IPS-NIHi7 (cell line): Measurements from ENCODE around the gene ANKRD60.

Source experiments
- DNase-seq: peaks from one replicate; pipeline ENCODE4 v3.0.0; 2012; ENCODE audit warnings: mixed read lengths; ENCODE audit errors: extremely low spot score

Gene ANKRD60

DNA sequence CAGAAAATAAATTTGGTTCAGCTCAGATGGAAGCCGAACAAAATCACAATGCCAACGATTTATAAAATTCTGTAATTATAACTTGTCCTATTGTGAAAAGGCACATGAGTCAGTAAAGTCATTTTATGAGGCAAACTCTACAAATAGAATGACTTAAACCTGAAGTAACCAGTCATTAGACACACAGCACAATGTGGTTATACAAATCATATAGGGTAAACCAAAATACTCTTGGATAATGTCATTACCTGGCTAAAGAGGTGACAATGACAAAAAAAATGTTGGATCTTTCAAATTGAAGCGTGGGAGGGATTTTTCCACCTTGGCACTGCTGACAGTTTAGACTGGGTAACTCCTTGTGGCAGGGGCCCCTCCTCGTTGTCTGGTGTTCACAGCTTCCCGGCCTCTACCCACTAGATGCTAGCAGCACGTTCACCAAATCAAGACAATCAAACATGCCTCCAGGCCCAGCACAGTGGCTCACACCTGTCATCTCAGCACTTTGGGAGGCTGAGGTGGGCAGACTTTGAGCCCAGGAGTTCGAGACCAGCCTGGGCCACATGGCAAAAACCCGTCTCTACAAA lies 5.0 kb downstream of the ANKRD60 start:
- DNase-seq, result no peak

DNA sequence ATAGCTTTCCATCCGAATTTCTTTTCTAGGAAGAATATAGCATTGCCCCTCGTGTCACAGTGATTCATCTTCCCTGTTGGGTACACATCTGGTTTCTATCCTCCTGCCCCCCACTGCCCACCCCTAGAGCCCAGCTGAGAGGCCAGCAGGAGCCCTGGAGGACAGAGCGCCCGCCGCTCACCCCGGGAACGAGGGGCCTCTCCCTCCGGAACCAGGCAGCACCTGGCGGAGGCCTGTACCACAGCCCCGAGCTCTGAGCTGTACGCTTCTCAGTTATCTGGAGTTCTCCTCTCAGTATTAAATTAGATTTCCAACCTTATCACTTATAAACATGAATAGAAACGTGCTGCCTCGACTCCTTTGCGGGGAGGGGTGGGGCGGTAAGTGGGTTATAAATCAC lies 6.0 kb downstream of the ANKRD60 start:
- no peak for DNase-seq

- no peak for DNase-seq
Measured at GRCh38 chr20:58219342-58219700, 9.1 kb downstream of the ANKRD60 start.

DNA sequence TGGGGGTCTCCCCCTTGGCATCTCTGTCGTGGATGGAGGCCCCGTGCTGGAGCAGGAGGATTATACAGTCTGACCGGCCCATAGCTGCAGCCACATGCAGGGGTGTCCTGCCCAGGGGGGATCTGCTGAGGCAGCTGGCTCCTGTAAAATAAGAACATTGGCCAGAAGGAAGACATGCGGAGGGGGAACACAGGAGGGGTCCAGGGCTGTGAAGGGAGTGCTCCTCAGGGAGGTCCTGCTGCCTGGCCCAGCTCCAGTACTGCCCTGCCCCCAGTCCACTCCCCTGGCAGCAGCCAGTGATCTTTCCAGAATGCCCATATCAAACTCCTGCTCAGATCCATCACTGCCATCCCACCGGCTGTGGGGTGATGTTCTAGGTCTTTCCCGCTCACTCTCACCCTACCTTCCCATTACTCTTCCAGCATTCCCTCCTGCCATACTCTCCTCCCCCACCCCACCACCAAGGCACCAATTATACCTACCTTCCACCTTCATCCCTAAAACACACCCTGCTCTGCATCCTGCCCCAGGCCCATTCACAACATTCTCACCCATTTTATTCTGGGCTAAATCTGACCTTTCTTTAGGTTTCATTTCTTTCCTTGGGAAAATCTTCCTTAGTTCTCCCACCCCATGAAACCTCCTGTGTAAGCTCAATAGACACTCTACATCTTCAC lies 9.7 kb downstream of the ANKRD60 start:
- DNase-seq, result no peak

DNA sequence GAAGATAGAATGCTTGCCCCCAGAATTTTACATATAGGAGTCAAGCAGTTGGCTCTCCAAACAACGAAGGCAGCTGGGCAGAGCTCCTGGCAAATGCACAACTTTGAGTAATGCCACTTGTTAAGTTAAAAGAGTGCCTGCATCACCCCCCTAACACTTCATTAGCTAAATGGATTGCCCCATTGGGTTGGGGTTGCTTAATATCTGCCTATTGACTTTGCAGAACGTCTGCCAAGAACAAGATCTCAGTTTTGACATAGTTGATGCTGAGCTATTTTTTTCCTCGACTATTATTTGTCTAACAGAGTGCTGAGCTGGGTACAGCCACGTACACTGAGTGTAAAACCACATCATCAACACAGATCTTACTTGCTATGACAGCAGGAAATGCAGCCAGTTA lies 12.1 kb downstream of the ANKRD60 start:
- no peak for DNase-seq

DNA sequence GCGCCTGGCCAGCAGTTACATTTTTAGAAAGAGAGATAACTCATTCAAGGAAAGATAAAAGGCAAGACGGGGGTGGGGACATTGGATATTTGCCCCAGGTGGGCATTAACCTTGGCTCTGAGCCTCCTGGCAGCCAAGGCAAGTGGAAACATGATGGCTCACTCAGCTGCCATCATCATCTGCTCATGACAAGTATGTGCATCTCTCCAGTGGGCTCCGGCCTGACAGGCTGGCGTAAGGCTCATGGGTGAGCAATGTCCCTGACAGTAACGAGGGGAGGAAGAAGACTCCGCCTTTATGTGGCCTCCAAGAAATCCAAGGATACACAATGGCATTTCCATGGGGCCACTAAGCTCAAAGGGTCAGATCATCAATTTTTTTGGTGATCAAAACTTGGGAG lies 13.3 kb downstream of the ANKRD60 start:
- DNase-seq, result no peak

DNA sequence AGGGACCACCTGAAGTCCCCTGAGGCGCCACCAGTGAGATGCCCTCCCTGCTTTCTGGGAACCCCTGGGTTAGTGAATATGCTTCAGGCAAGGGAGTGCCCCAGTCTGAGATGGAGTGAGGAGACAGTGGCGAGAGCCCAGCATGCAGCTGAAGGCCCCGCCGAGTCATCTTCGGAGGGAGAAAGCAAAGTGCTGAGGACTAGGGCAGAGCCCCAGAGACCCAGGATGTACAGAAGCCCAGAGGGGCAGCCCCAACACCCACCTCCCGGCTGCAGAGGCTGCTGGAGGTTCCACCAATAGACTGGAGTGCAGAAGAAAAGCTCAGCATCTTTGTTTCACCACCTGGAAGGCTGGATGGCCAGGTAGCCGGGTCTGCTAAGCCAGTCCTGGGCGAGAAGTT lies 14.1 kb downstream of the ANKRD60 start:
- DNase-seq, result no peak

DNA sequence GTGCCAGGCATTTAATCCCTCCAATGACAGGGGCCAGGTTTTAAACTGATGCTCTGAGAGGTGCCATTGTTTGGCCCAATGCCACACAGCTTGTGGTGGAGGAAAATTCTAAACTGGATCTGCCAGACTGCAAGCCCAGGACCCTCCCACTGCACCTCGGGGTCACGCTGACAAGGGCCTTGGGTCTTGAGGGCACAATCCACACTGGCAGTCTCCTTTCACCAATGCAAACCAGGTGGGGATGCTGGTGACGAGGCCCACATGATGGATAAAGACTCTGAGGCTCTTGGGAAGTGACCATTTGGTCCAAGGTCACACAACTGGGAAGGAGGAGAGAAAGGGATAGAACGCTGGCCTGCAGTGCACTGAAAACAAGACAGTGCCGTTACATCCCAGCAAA lies 14.7 kb downstream of the ANKRD60 start:
- no peak for DNase-seq

- DNase-seq, result no peak
Measured at GRCh38 chr20:58213121-58213520, 15.3 kb downstream of the ANKRD60 start.

GRCh38 chr20:58212636-58213035 lies 15.8 kb downstream of the ANKRD60 start:
- DNase-seq, result no peak

- no peak for DNase-seq
Measured at GRCh38 chr20:58210398-58210747, 18.1 kb downstream of the ANKRD60 start.

GRCh38 chr20:58209652-58210397 lies 18.6 kb downstream of the ANKRD60 start:
- DNase-seq, result peak; percentile 94

DNA sequence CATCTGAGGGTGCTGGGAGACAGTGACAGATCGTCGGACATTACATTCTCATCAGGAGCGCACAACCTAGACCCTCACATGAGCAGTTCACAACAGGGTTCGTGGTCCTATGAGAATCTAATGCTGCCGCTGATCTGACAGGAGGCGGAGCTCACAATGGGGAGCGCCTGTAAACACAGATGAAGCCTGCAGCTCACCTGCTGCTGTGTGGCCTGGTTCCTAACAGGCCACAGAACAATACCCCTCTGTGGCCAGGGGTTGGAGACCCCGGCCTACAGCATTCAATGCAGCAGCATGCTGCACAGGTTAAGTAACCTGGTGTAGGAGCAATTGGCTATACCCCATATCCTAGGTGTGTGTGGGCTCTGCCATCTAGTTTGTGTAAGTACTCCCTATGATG lies 19.5 kb downstream of the ANKRD60 start:
- DNase-seq, result no peak

GRCh38 chr20:58205850-58206249 lies 22.6 kb downstream of the ANKRD60 start:
- no peak for DNase-seq

GRCh38 chr20:58202044-58202443 lies 26.4 kb downstream of the ANKRD60 start:
- DNase-seq, result no peak

DNA sequence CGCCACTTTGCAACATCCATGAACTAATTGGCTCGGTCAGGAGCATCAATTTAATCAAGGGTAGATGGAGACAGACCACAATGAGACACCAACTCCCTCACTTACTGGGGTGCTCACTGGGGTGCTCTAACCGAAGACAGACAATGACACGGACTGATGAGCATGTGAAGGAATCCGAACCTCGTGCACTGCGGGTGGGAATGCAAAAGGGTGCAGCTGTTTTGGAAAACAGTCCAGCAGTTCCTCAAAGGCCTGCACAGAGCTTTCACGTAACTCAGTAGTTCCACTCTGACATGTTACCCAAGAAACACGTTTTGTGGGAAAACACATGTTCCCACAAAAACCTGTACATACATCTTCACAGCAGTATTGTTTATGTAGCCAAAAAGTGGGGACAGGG lies 26.8 kb downstream of the ANKRD60 start:
- DNase-seq, result no peak

GRCh38 chr20:58199469-58199868 lies 29.0 kb downstream of the ANKRD60 start:
- no peak for DNase-seq

- DNase-seq, result no peak
Measured at GRCh38 chr20:58198901-58199355, 29.5 kb downstream of the ANKRD60 start.

GRCh38 chr20:58198384-58198783 lies 30.1 kb downstream of the ANKRD60 start:
- DNase-seq, result no peak

GRCh38 chr20:58197185-58197469 lies 31.3 kb downstream of the ANKRD60 start:
- DNase-seq, result no peak

DNA sequence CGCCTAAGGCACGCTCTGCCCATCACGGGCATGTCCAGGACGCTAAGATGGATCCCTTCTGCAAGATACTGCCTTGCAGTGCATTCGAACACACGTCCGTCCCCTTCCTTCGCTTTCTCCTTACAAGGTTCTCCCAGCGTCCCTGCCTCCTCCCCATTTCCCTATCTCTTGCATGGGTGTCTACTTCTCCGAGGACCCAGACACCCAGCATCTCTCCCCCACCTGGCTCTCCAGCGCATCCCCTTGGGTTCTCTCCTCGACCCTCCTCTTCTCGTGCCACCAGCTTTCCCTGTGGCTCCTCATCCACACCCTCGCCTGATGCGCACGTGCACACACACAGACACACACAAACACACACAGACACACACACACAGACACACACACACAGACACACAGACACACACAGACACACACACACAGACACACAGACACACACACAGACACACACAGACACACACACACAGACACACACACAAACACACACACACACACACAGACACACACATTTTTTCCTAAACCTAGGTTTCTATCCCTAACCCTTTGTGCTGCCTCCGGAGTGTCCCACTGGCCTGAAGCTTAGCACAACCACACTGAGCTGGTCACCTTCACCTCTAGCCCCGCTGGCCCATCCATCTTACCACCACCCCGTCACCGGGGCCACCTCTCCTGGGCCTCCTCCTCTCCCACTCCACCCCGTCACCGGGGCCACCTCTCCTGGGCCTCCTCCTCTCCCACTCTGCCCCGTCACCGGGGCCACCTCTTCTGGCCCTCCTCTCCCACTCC lies 31.9 kb downstream of the ANKRD60 start:
- no peak for DNase-seq

GRCh38 chr20:58195047-58195446 lies 33.4 kb downstream of the ANKRD60 start:
- DNase-seq, result no peak
